HEK293 (cell line): ENCODE data around the gene ASCL5.

Experiments
- KLF9 ChIP-seq: fragments of 450-650 bp; formaldehyde crosslinking; IDR thresholded peaks from 2 replicates; pipeline ENCODE4 v1.5.1; 2016; ENCODE audit warnings: missing biosample characterization, missing genetic modification characterization, low read depth
- PRDM2 ChIP-seq: fragments of 450-650 bp; formaldehyde crosslinking; IDR thresholded peaks from 2 replicates; pipeline ENCODE4 v1.5.1; 2016; ENCODE audit warnings: missing biosample characterization, missing genetic modification characterization, borderline replicate concordance
- SP2 ChIP-seq: fragments of 450-650 bp; formaldehyde crosslinking; IDR thresholded peaks from 2 replicates; pipeline ENCODE4 v1.5.1; 2016; ENCODE audit warnings: missing biosample characterization, missing genetic modification characterization
- ZBTB20 ChIP-seq: fragments of 450-650 bp; formaldehyde crosslinking; IDR thresholded peaks from 2 replicates; pipeline ENCODE4 v1.5.1; 2016; ENCODE audit warnings: missing biosample characterization, missing genetic modification characterization
- ZBTB48 ChIP-seq: fragments of 450-650 bp; formaldehyde crosslinking; IDR thresholded peaks from 2 replicates; pipeline ENCODE4 v1.5.1; 2016; ENCODE audit warnings: missing biosample characterization, missing genetic modification characterization
- ZBTB7A ChIP-seq: fragments of 450-650 bp; formaldehyde crosslinking; IDR thresholded peaks from 2 replicates; pipeline ENCODE4 v1.5.1; 2016; ENCODE audit warnings: low read depth, missing biosample characterization, missing genetic modification characterization
- ZBTB8A ChIP-seq: fragments of 450-650 bp; formaldehyde crosslinking; IDR thresholded peaks from 2 replicates; pipeline ENCODE4 v1.5.1; 2016; ENCODE audit warnings: missing biosample characterization, missing genetic modification characterization
- ZNF146 ChIP-seq: fragments of 450-650 bp; formaldehyde crosslinking; IDR thresholded peaks from 2 replicates; pipeline ENCODE4 v1.5.1; 2016; ENCODE audit warnings: missing biosample characterization, missing genetic modification characterization
- ZNF174 ChIP-seq: fragments of 450-650 bp; formaldehyde crosslinking; IDR thresholded peaks from 2 replicates; pipeline ENCODE4 v1.5.0; 2017; ENCODE audit warnings: missing biosample characterization, mild to moderate bottlenecking, missing genetic modification characterization
- ZNF2 ChIP-seq: fragments of 450-650 bp; formaldehyde crosslinking; IDR thresholded peaks from 2 replicates; pipeline ENCODE4 v1.5.1; 2016; ENCODE audit warnings: missing biosample characterization, missing genetic modification characterization
- ZNF211 ChIP-seq: fragments of 450-650 bp; formaldehyde crosslinking; IDR thresholded peaks from 2 replicates; pipeline ENCODE4 v1.5.1; 2016; ENCODE audit warnings: low read depth, missing biosample characterization, missing genetic modification characterization
- ZNF214 ChIP-seq: fragments of 450-650 bp; formaldehyde crosslinking; IDR thresholded peaks from 2 replicates; pipeline ENCODE4 v1.5.1; 2017; ENCODE audit warnings: missing biosample characterization, mild to moderate bottlenecking, missing genetic modification characterization, borderline replicate concordance
- ZNF26 ChIP-seq: fragments of 450-650 bp; formaldehyde crosslinking; IDR thresholded peaks from 2 replicates; pipeline ENCODE4 v1.5.1; 2016; ENCODE audit warnings: missing biosample characterization, missing genetic modification characterization
- ZNF324 ChIP-seq: fragments of 450-650 bp; formaldehyde crosslinking; IDR thresholded peaks from 2 replicates; pipeline ENCODE4 v1.5.1; 2016; ENCODE audit warnings: missing biosample characterization, missing genetic modification characterization
- ZNF366 ChIP-seq: fragments of 450-650 bp; formaldehyde crosslinking; conservative IDR thresholded peaks from 2 replicates; pipeline ENCODE4 v1.5.1; 2016; ENCODE audit warnings: missing biosample characterization, missing genetic modification characterization
- ZNF514 ChIP-seq: fragments of 450-650 bp; formaldehyde crosslinking; IDR thresholded peaks from 2 replicates; pipeline ENCODE4 v1.5.1; 2016; ENCODE audit warnings: missing biosample characterization, missing genetic modification characterization
- ZNF518A ChIP-seq: fragments of 450-650 bp; formaldehyde crosslinking; conservative IDR thresholded peaks from 2 replicates; pipeline ENCODE4 v1.5.1; 2016; ENCODE audit warnings: low read depth, missing biosample characterization, missing genetic modification characterization
- ZNF629 ChIP-seq: fragments of 450-650 bp; formaldehyde crosslinking; IDR thresholded peaks from 2 replicates; pipeline ENCODE4 v1.5.1; 2017; ENCODE audit warnings: missing biosample characterization, missing genetic modification characterization
- ZNF747 ChIP-seq: fragments of 450-650 bp; formaldehyde crosslinking; IDR thresholded peaks from 2 replicates; pipeline ENCODE4 v1.5.1; 2016; ENCODE audit warnings: missing biosample characterization, missing genetic modification characterization
- ZNF768 ChIP-seq: fragments of 450-650 bp; formaldehyde crosslinking; IDR thresholded peaks from 2 replicates; pipeline ENCODE4 v1.5.1; 2018; ENCODE audit warnings: missing biosample characterization, mild to moderate bottlenecking, missing genetic modification characterization
- TF ChIP-seq, protein P1 (sequence below): fragments of 450-650 bp; formaldehyde crosslinking; IDR thresholded peaks from 2 replicates; pipeline ENCODE4 v1.5.1; 2016; ENCODE audit warnings: missing biosample characterization, missing genetic modification characterization
- TF ChIP-seq, protein P2 (sequence below): fragments of 450-650 bp; formaldehyde crosslinking; IDR thresholded peaks from 2 replicates; pipeline ENCODE4 v1.5.1; 2016; ENCODE audit warnings: missing biosample characterization, missing genetic modification characterization

Gene ASCL5

DNA sequence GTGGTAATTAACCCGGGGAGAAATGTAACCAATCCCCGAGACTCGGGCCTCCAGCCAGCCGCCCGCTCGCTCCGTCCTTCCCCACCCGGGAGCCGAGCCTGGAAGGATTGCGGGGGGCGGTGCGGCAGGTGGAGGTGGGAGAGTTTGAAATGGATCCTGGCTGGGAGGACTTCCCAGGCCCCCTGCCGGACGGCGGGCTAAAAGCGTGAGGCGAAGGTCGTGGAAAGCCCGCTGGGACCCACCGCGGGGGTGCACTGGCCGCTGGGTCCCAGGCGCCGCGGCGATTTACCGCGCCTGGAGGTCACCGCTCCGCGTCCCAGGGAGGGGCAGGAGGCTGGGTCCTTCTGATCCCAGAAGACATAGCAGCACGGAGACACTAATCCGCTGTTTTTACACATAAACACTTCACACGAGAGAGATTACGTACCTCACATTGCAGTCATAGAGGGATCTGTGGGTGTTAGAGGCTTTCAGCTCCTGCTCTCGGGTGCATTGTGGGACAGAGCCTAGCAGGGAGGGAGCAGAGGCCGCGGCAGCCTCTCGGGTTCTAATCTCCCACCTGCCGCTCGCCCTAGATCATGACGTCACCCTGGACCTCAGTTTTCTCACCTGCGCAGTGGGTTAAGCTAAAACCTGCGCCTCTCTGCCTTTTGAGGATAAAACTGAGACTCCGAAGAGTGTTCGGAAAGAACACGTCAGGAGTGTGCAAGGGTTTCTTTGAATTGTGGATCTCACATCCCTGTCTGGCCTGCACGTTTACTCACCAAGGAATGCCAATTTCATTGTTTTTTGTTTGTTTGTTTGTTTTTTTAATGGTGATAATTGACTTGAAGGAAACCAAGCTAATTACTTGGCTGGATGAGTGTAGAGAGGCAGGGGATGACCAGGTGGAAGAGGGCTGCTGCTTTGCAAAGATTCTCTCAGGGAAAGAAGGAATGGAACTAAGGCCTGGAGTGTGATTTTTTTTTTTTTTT lies 44.4 kb upstream of the ASCL5 start (continued):
- TF ChIP-seq ZNF214 (tag by site-specific recombination) (no peak), ZNF514 (no peak), ZNF366 (tag by site-specific recombination) (peak; percentile 40; the same call in 1 of the 2 replicates), ZNF2 (tag by site-specific recombination) (peak; percentile 60), ZNF26 (no peak), KLF9 (no peak), ZNF324 (tag by site-specific recombination) (peak; percentile 85; the same call in 1 of the 2 replicates), ZNF629 (tag by site-specific recombination) (peak; percentile 98), ZBTB20 (tag by site-specific recombination) (peak; percentile 88; the same call in 1 of the 2 replicates), SP2 (tag by site-specific recombination) (peak; percentile 68), ZBTB8A (peak; percentile 78), ZBTB48 (peak; percentile 81), ZNF174 (tag by site-specific recombination) (no peak; the same call in 1 of the 2 replicates), ZNF747 (no peak), ZNF146 (tag by site-specific recombination) (no peak), ZNF211 (tag by site-specific recombination) (no peak), PRDM2 (tag by site-specific recombination) (no peak), ZNF518A (no peak), ZNF768 (peak; percentile 12; the same call in 1 of the 2 replicates), ZBTB7A (tag by site-specific recombination) (0 out of 2 replicates have a peak, but pooled peaks have one; percentile 26)
- TF ChIP-seq, protein P1, sequence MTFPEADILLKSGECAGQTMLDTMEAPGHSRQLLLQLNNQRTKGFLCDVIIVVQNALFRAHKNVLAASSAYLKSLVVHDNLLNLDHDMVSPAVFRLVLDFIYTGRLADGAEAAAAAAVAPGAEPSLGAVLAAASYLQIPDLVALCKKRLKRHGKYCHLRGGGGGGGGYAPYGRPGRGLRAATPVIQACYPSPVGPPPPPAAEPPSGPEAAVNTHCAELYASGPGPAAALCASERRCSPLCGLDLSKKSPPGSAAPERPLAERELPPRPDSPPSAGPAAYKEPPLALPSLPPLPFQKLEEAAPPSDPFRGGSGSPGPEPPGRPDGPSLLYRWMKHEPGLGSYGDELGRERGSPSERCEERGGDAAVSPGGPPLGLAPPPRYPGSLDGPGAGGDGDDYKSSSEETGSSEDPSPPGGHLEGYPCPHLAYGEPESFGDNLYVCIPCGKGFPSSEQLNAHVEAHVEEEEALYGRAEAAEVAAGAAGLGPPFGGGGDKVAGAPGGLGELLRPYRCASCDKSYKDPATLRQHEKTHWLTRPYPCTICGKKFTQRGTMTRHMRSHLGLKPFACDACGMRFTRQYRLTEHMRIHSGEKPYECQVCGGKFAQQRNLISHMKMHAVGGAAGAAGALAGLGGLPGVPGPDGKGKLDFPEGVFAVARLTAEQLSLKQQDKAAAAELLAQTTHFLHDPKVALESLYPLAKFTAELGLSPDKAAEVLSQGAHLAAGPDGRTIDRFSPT (tag by site-specific recombination) = no peak; the same call in 1 of the 2 replicates
- TF ChIP-seq, protein P2, sequence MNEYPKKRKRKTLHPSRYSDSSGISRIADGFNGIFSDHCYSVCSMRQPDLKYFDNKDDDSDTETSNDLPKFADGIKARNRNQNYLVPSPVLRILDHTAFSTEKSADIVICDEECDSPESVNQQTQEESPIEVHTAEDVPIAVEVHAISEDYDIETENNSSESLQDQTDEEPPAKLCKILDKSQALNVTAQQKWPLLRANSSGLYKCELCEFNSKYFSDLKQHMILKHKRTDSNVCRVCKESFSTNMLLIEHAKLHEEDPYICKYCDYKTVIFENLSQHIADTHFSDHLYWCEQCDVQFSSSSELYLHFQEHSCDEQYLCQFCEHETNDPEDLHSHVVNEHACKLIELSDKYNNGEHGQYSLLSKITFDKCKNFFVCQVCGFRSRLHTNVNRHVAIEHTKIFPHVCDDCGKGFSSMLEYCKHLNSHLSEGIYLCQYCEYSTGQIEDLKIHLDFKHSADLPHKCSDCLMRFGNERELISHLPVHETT (tag by site-specific recombination) = peak; percentile 69
